Lower leg skin (tissue), 3 donors: ENCODE data around the gene TMEM151B.

ENCODE experiments used
- POLR2A ChIP-seq, 2 donors: fragments of 450-650 bp; IDR thresholded peaks; one replicate each; pipeline ENCODE4 v1.6.1; 2016 to 2017; ENCODE audit warnings: antibody characterized with exemption in 2 of 2, mild to moderate bottlenecking in 1 of 2, moderate library complexity in 1 of 2
- TF ChIP-seq, protein P1 (sequence below), 3 donors: fragments of 450-650 bp; IDR thresholded peaks; one replicate each; pipeline ENCODE4 v1.5.1; 2016; ENCODE audit warnings: antibody characterized with exemption in 3 of 3, mild to moderate bottlenecking in 3 of 3, moderate library complexity in 2 of 3

DNA sequence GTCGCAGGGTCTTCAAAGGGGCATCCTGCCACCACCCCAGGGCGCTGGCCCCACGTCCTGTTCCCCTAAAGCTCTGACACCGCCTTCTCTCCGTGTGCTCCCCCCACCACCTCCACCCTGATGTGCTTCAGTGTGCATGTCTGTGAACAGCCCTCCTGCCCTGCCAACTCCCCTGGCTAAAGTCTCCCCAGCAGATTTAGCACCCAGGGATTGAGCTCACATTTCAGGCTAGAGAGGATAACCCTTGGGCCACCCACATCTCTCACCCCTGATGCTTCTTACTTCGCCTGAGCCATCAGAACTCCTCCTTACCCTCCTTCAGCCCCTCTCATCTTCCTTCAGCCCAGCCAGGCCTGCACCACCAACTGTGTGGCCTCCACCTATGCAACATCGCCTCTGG lies 7.5 kb downstream of the TMEM151B start:
- TF ChIP-seq, protein P1, sequence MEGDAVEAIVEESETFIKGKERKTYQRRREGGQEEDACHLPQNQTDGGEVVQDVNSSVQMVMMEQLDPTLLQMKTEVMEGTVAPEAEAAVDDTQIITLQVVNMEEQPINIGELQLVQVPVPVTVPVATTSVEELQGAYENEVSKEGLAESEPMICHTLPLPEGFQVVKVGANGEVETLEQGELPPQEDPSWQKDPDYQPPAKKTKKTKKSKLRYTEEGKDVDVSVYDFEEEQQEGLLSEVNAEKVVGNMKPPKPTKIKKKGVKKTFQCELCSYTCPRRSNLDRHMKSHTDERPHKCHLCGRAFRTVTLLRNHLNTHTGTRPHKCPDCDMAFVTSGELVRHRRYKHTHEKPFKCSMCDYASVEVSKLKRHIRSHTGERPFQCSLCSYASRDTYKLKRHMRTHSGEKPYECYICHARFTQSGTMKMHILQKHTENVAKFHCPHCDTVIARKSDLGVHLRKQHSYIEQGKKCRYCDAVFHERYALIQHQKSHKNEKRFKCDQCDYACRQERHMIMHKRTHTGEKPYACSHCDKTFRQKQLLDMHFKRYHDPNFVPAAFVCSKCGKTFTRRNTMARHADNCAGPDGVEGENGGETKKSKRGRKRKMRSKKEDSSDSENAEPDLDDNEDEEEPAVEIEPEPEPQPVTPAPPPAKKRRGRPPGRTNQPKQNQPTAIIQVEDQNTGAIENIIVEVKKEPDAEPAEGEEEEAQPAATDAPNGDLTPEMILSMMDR (IDR thresholded peaks at IDR 0.05), result no peak
- TF ChIP-seq POLR2A (IDR thresholded peaks at IDR 0.05), result no peak
